WERI-Rb-1 (cell line): ENCODE data around the gene PPARGC1A.

ENCODE experiments used
- DNase-seq: peaks from one replicate; pipeline ENCODE4 v3.0.0-alpha.2; 2020
- H3K27ac ChIP-seq: fragments of 250-450 bp; sonication (Bioruptor Pico); 2 replicates; pipeline ENCODE4 v1.5.1; 2020; ENCODE audit warnings: mild to moderate bottlenecking, moderate library complexity
- H3K27me3 ChIP-seq: fragments of 250-450 bp; sonication (Bioruptor Pico); 2 replicates; pipeline ENCODE4 v1.5.1; 2021; ENCODE audit warnings: mild to moderate bottlenecking, low read depth, moderate library complexity; ENCODE audit not compliant: insufficient read depth, severe bottlenecking
- H3K36me3 ChIP-seq: fragments of 250-450 bp; sonication (Bioruptor Pico); 2 replicates; pipeline ENCODE4 v1.5.1; 2020; ENCODE audit warnings: mild to moderate bottlenecking, moderate library complexity
- H3K4me3 ChIP-seq: 2 replicates; pipeline ENCODE4 v1.5.1; 2011; ENCODE audit warnings: low read depth, mild to moderate bottlenecking, control low read depth, low read length
- H3K9me3 ChIP-seq: fragments of 250-450 bp; sonication (Bioruptor Pico); 2 replicates; pipeline ENCODE4 v1.5.1; 2021; ENCODE audit warnings: mild to moderate bottlenecking, moderate library complexity; ENCODE audit not compliant: severe bottlenecking
- TF ChIP-seq, protein P1 (sequence below): IDR thresholded peaks from 2 replicates; pipeline ENCODE4 v1.5.1; 2011; ENCODE audit warnings: low read depth, mild to moderate bottlenecking, control low read depth, inconsistent platforms, low read length

PPARGC1A gene

DNA sequence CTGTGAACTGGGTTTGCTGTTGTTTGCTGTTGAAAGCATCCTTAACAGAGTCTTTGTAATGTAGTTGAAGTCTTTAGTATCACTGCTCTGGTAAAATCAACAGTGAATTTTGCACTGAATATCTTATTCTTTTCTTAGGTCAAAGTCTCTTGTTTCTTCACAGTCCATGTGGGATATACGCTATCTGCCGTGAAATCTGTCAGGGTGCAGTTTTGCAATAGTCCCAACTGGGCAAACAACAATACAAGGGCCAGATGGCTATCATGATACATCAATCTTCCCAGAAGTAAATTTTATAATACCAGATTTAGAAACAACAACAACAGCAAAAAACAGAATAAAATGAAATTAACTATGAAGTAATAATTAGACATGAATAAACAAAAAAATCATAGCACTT, 123.5 kb downstream of the PPARGC1A start:
- Histone ChIP-seq H3K27me3 (no peaks in the 10 kb centered on the region), H3K9me3 (no peaks in the 10 kb centered on the region), H3K4me3 (no peak overlapping the region), H3K27ac (no peak overlapping the region), H3K36me3 (no peaks in the 10 kb centered on the region)
- no peak for DNase-seq
- TF ChIP-seq, protein P1, sequence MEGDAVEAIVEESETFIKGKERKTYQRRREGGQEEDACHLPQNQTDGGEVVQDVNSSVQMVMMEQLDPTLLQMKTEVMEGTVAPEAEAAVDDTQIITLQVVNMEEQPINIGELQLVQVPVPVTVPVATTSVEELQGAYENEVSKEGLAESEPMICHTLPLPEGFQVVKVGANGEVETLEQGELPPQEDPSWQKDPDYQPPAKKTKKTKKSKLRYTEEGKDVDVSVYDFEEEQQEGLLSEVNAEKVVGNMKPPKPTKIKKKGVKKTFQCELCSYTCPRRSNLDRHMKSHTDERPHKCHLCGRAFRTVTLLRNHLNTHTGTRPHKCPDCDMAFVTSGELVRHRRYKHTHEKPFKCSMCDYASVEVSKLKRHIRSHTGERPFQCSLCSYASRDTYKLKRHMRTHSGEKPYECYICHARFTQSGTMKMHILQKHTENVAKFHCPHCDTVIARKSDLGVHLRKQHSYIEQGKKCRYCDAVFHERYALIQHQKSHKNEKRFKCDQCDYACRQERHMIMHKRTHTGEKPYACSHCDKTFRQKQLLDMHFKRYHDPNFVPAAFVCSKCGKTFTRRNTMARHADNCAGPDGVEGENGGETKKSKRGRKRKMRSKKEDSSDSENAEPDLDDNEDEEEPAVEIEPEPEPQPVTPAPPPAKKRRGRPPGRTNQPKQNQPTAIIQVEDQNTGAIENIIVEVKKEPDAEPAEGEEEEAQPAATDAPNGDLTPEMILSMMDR: no peak

DNA sequence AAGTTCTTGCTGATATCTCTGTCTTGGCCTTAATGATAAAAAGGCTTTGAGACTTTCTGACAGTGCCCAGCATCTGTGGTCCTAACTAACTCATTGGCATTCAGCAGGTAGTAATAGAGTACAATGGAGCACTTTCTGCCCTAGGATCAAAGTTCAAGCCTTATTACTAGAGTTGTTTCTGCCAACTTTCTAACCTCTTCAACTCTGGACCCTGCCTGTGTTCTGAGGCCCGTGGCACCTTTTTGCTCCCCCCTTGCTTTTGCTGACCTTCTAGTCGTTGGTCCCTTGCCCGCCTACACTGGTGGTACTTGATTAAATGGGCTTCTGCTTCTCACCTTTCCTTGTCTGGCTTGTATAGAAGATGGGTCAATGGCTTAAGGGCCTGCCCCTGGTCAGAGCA, 126.3 kb downstream of the PPARGC1A start:
- no peak overlapping the region for H3K4me3 ChIP-seq
- no peak for DNase-seq
- no peaks in the 10 kb centered on the region for H3K27me3 ChIP-seq
- H3K36me3 ChIP-seq: no peaks in the 10 kb centered on the region
- H3K27ac ChIP-seq: no peak overlapping the region
- no peaks in the 10 kb centered on the region for H3K9me3 ChIP-seq
- TF ChIP-seq, protein P1: no peak

DNA sequence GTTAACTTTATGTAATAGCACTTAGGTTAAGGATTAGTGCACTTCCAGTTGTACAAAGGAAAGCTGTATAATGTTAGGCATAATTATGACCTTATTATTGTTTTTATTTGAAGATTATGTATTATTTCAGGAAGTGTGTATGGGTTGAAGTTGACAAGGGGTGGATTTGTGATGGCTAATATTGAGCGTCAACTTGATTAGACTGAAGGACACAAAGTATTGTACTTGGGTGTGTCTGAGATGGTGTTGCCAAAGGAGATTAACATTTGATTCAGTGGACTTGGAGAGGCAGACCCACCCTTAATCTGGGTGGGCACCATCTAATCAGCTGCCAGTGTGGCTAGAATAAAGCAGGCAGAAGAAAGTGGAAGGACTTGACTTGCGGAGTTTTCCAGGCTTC, 127.3 kb downstream of the PPARGC1A start:
- no peak overlapping the region for H3K27ac ChIP-seq
- no peak for DNase-seq
- H3K36me3 ChIP-seq: no peaks in the 10 kb centered on the region
- TF ChIP-seq, protein P1: no peak
- no peaks in the 10 kb centered on the region for H3K27me3 ChIP-seq
- H3K4me3 ChIP-seq: no peak overlapping the region
- no peaks in the 10 kb centered on the region for H3K9me3 ChIP-seq

DNA sequence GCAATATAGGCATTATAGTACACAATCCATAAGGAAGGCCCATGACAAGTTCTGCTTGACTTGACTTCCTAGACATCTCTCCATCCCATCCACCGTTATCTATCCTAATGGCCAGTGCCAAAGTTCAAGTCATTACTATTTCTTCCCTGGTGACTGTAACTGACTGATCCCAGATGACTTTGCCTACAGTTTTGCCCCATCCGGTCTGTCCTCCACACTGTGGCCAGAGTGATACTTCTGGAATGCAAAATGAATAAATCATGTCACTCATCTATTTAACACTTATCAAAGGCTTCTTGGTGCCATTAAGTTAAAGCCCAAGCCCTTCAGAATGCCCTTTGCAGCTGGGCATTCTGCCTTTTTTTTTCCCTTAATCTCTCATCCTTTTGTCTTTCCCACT, 130.8 kb downstream of the PPARGC1A start:
- no peak for DNase-seq
- Histone ChIP-seq H3K27me3 (no peaks in the 10 kb centered on the region), H3K36me3 (no peaks in the 10 kb centered on the region), H3K4me3 (no peak overlapping the region), H3K9me3 (no peaks in the 10 kb centered on the region), H3K27ac (no peak overlapping the region)
- TF ChIP-seq, protein P1: no peak

DNA sequence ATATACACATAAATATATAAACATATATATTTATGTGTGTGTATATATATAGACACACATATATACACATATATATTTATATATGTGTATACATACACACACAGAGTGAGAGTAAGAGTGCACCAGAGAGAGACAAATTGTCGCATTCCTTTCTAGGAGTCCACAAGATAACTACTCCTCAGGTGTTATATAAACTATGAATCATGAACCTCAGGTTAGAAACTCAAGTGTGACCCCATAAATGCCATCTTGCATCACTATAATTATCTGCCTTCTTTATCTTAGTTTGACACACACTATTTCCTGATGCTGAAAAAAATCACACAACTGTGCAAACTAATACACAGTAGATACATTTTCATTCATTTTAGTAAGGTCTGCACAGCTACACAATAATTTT, 135.2 kb downstream of the PPARGC1A start:
- H3K27me3 ChIP-seq: no peaks in the 10 kb centered on the region
- H3K36me3 ChIP-seq: no peaks in the 10 kb centered on the region
- DNase-seq: no peak
- H3K27ac ChIP-seq: no peak overlapping the region
- no peaks in the 10 kb centered on the region for H3K9me3 ChIP-seq
- no peak overlapping the region for H3K4me3 ChIP-seq
- TF ChIP-seq, protein P1: no peak

DNA sequence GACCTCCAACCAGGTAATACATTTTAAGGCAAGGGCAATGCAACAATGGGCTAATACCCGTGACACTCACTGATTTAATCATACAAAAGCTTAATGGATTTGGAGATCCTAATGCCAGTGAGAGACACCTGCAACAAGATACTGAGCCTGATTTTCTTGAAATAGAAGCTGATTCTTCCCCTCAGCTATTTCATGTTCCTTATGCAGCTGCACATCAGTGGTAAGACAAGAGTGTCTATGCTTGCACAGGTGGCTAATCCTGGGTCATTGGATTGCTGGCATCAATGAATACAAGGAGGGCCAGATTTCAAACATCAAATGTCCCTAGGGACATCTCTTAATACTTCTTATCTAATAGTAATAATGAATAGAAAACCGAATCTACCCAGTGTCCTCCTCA, 139.7 kb downstream of the PPARGC1A start:
- Histone ChIP-seq H3K9me3 (no peaks in the 10 kb centered on the region), H3K27me3 (no peaks in the 10 kb centered on the region), H3K4me3 (no peak overlapping the region), H3K36me3 (no peaks in the 10 kb centered on the region), H3K27ac (no peak overlapping the region)
- TF ChIP-seq, protein P1: no peak
- no peak for DNase-seq
